GM18858 (cell line): Measurements from ENCODE around the gene HNMT.
"Not testable (repeated sequence)": the region's sequence is repeated elsewhere in the genome, so short reads cannot be mapped to it uniquely, and the experiment has no call there.

ENCODE experiments used
- ATAC-seq: cut with Tn5 transposase; IDR thresholded peaks from one replicate; pipeline ENCODE4 v1.9.1; 2021; ENCODE audit not compliant: unreplicated experiment

HNMT gene

DNA sequence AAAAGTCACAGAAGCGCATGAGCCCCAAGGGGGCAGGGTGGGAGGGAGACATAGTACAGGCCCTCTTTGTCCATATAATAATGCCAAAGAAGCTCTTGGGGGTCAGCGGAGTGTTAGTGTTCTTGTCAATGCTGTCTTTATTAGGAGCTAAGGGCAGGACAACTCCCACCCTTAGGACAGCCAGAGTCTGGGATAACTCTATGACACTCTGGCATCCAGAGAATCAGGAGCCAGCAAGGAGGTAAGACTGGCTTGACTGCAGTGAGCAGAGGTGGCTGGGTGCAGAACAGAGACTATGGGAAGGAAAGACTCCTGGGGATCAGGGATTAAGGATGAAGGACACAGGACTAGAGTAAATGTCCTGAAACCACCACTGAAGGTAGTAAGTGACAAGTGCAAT is 19.0 kb upstream of the HNMT start:
- ATAC-seq = no peak

DNA sequence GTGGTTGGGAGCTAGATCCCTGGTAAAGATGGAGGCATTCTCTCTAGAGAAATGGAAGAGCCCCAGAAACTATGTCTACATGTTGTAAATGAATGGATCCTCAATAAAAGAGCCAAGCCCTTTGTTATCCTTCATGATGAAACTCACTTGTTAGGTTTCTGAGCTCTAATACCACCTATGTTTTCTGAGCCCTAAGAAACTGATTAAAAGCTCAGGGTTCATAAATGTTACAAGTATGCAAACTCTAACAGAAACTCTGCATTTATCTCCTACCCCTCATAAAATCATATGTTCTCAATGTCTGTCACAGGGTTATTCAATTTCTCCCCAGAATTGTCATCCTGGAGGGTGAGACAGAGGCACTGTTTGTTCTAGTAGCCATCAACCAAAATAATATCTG is 18.0 kb upstream of the HNMT start:
- ATAC-seq = no peak

DNA sequence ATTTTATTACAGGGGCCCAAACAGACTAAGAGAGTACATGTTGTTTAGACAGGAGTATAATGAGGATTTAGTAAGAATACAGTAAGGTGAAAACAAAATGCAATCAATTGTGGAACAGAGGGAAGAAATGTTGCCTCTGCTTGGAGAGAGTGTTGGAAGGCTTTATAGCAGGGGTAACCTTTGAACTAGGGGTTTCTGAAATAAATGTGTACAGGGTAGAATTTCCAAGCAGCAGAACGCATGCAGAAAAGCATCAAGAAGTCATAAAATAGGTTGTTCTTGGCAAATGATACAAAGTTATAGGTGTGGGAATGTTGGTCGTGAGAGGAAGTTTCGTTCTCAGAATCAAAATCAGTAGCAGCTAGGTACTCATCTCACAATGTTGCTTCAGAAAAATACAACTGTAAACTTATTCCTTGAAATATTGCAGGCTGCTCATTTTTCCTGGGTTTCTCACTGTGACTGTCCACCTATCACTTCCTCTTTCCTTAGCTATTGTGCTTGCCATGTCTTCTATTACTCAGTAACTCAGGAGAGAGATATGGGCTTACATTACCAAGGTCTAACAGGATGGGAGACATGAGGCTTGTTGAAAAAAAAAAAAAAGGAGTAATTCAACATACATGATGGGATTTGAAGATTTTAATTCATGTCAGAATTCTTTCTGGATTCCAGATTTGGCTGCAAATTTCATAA is 17.1 kb upstream of the HNMT start:
- ATAC-seq = no peak

DNA sequence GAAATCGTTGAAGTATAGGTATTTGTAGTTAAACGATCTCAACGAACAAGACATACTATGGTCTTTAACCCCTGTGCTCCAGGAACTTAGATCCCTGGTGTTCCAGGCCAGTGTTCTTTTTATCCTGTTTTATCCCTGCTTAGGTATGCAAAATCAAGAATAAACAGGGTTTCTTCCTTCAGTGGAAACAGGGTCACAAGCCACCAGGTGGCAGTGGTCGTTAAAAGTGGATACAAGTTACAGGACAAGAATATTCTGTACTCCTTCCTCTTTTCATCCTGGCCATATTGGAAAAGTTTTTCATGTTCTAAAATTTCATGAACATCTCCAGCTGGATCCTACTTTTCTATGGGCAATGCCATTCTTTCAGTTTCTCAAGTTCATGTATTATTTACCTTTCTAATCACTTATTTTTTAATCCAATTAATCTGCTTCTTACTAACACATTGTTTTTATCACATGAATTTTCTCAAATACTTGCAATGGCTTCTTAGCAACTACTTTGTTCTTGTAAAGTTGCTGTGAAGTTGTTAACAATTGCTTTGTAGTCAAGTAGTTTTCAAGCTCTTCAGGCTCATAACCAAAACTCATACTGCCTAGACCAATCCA is 16.4 kb upstream of the HNMT start:
- no peak for ATAC-seq

DNA sequence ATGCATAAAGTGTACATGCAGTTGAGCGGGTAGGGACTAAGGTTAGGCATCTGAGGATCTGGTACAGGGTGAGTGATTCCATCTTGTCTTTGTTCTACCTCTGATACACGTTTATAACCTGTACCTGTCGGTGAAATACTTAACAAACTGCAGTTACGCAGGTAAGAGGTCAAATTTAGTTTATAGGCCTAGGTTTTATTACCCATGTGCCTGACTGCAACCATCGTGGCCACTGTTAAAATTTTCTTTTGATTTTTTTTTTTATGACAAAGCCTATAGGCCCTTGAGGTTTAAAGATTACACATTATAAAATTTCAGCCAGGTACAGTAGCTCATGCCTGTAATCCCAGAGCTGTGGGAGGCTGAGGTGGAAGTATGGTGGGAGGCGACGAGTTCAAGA is 15.4 kb upstream of the HNMT start:
- no peak for ATAC-seq

DNA sequence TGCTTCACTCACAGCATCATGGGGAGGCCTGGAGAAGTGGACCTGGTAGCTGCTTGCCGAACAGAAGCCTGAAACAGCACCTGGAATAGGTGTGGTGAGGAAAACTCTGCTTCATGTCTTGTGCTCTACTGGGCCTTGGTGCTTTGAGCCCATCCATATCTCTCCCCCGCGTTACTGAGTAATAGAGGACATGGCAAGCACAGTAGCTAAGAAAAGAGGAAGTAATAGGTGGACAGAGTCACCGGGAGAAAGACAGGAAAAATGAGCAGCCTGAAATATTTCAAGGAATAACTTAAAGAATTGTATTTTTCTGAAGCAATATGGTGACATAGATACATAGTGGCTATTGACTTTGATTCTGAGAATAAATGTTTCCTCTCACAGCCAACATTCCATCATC is 14.0 kb upstream of the HNMT start:
- no peak for ATAC-seq

DNA sequence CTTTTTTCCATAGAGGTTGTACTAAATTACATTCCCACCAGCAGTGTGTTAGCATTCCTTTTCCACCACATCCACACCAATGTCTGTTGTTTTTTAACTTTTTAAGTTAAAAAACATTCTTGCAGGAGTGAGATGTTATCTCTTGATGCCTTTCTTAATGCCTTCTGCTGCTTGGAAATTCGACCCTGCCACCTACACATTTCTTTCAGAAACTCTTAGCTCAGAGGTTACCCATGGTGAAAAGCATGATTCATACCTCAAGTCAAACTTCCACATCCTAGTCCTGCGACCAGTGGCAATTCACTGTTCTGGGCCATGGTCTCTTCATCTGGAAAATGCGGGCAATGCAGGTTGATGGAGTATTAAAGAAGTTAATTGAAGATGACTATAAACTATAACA is 12.7 kb upstream of the HNMT start:
- no peak for ATAC-seq

DNA sequence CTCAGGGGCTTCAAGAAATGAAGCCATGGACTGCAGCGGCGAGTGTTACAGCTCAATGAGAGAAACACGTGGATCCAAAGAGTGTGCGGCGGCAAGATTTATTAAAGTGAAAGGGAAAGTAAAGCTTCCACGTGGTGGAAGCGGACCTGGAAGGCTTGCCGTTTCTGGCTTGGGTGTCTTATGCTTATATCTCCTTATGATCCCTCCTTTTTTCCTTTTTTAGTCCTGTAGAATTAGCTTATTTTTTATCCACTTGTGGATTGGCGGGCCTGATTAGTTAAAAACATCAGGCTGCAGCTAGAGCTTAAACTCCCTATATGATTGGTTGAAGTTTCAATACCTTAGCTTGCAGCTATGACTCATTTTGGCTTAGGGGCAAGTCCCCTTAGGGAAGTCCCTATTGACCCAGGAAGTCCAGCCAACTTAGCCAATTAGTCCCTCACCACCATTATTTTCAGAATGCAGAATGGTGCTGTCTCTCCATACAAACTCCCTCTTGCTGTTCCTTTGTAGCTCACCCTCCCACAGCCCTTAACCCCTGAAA is 11.6 kb upstream of the HNMT start:
- peak; percentile 36 for ATAC-seq

DNA sequence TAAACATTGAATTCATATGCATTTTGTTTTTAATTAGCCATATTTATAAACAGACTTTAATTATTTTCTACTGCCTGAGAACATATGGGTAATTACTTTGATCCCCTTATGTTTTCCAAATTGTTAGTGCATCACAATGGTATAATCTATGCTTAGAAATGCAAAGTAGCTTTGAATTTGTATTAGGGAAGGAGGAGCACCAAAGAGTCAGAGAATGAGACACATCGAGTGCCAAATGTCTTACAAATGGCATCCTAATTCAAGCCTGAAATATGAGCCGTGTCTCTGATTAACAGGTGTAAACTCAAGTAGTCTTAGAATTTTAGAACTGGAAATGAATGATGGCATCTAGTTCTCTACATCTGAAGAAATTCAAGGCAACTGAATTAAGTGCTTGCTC is 8.7 kb upstream of the HNMT start:
- no peak for ATAC-seq

DNA sequence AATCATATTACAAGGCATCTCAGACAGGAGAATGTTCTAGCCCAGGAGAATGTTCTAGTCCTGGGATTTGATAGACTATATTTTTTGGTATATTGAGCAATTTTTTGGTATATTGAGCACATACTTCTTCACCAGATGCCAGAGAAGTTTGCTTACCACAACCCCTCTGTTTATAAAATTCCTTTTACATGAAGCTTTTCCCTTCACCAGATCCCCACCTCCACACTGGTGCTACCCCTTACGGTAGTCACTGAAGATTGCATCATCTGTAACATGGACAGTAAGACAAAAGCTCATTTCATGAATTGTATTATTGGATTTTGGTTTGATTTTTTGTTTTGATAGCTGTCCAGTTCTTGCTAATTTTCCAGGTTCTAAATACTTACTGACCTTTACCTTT is 7.2 kb upstream of the HNMT start:
- no peak for ATAC-seq

DNA sequence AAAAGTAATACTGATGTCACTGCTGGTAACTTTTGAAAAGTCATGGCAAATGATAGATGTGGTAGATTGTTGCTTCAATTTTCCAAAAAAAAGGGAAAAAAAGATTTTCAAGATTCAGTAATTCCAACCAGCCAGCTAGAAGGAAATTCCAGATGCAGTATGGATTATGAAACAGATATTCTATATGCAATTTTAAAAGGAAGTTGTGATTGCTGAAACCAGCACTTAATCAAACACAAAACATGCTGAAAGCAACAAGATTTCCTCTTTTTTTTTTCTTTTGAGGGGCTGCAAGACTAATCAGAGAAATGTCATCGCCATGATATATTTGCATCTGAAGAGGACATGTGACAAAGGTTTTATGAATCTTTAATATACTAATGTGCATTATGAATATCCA is 5.1 kb upstream of the HNMT start:
- no peak for ATAC-seq

DNA sequence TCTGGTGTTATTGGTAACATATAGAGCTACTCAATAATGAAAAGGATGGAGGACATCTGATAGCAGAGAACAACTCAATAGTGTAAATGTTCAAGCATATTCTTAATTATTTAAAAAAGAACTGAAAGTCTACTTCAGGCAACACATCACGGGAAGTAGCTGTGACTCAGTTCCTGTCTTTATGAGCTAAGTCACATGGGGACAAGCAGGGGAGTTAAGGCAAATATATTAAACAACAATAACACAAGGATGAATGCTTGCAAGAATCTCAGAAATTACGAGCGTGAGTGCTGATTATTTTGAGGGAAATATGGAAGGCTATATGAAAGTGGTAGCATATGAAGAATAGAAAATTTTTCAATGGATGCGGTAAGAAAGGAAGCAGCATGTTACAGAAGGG is 4.0 kb upstream of the HNMT start:
- ATAC-seq = no peak

DNA sequence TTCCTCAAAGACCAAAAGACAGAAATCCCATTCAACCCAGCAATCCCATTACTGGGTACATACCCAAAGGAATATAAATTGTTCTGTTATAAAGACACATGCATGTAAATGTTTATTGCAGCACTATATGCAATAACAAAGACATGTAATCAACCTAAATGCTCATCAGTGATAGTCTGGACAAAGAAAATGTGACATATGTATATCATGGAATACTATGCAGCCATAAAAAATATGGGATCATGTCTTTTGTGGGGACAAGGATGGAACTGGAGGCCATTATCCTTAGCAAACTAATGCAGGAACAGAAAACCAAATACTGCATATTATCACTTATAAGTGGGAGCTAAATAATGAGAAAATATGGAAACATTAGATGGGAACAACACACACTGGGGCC is 2.7 kb upstream of the HNMT start:
- no peak for ATAC-seq

DNA sequence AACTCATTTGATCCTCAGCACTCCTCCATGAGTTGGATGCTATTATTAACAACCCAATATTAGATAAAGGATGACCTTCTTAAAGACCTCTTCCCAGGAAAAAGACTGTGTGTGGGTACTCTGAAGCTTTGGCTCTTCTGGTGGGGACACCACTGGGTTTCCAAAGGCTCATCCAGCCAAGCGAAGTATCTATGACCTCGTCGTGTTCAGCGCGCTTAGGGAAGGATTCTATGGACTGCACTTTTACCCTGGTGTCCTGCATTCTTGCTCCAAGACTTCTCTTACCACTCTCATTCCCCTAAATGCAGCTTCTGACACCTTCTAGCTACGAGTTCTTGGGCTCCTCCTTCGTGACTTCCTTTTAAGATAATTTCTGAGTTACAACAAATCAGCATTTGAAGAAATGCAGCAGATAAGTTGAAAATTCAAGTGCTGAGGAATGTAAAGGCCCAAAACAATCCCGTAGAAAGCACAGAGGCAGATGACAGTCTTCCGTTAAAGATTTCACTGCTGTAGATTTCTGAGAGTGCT is 673 bp upstream of the HNMT start:
- ATAC-seq = no peak

DNA sequence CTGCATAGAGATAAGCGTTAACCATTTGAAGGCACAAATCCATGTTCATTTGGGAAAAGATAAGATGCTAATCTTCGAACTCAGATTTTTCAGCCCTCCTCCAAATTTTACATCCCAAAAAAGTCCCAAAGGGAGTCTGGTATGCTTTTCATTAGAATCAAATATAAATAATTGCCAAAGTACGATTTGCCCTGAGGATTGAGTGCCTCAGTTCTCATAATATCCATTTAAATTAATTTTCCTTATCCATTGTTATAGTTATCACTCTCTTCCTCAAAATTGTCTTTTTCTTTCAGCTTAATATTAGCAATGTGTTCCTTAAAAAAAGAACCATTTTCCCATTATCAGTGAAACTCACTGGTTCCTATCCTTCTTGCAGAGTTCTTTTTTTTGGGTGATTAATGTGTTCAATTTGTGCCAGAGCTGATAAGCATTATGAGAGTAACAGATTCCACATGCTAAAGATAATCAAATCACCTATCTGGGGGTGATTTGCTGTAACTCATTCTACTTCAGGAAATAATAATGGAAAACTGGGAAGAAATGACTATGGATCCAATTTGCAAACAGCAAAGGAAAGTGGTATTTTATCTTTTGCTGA is 686 bp downstream of the HNMT start:
- ATAC-seq = no peak

DNA sequence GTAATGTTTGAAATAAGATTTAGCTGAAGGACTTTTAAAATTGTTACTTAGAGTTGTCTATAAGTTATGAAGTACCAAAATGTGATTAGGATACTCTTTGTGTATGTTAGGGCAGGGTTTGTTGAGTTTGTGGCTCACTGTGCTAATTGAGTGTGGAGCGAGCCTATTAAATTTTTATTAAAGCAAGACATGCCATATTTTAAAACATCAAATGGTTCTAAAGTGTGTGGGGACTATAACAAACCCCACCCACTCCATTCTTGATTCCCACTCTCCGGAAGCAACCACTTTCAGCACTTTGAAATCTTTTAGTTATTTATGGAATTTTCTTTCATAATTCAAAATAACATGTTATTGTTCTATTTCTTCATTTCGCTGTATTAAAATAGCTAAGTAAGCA is 1.8 kb downstream of the HNMT start:
- ATAC-seq = no peak

DNA sequence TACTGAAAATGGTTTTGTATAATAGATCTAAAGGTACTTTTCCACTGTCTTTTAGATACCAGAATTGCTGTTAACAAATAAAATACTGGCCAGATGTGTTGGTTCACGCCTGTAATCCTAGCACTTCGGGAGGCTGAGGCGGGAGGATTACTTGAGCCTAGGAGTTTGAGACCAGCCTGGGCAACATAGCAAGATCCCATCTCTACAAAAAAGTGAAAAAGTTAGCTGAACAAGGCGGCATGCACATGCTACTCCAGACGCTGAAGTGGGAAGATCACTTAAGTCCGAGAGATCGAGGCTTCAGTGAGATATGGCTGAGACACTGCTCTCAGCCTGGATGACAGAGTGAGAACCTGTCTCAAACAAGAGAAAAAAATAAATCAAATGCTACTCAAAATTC is 2.8 kb downstream of the HNMT start:
- ATAC-seq = no peak

DNA sequence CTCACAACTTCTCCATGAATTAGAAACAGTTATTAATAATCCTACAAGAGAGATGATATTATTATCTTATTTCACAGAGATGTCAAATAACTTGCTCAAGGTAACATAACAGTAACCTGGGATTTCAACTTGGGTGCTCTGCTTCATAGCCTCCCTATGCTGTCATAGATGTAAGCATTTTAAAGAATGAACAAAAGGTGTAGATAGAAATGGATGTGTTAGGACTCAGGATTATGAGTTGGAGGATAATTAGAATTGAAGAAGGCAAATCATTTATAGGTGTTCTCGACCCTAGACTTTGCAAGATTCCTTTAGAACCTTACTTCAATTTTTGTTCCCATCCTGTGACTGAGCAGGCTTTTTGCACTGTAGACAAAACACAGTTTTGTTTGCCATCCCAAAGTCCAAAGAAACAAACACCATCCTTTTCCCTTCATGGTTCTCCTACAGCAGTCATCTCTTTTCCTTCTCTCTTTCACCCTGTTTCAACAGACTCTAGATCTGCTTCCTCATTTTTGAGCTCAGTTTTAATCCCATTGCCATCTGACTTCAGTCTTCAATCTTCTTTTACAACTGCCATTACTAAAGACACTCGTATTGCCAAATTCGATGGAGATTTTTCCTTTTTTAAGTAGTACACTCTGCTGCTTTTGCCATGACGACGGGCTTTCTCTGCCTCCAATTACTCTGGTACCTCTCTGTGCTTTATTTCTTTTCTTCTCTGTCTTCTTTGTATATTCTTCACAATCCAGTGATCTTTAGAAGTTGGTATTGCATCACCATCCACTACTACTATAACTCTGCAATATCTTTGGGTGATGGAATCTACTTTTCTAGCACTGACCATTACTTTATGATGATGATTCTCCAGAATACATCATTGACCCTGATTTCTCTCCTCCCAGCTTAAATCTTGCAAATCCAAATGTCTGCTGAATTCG is 4.5 kb downstream of the HNMT start:
- ATAC-seq = no peak

DNA sequence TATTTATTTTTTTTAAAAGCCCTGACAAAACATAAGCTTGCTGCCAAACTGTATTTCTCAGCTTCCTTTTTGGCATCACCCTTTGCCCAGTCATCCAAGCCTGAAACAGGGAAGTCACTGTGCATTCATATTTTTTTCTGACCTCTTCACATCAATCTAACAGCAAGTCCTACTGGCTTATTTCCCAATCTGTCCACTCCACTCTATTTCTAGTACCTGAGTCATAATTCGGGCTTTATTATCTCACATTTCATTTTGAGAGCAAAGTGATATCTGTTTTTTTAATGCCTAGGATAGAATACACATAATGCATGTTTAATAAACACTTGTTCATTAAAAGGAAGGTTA is 5.1 kb downstream of the HNMT start:
- ATAC-seq = no peak

DNA sequence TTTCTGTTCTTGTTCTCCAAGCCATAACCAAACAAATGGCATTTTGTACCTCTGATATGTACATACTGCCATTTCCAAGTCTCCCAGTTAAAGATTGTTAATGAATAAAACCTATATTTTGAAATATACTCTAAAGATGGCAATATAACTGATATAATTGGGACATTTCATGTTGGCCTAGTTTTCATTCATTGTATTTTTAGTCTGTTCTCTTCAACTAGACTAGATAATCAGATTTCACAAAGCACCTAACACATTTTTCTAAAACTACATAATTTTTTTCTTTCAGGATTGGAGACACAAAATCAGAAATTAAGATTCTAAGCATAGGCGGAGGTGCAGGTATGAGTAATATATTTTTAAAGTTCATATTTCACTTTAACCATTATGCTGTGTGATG is 5.6 kb downstream of the HNMT start:
- no peak for ATAC-seq

DNA sequence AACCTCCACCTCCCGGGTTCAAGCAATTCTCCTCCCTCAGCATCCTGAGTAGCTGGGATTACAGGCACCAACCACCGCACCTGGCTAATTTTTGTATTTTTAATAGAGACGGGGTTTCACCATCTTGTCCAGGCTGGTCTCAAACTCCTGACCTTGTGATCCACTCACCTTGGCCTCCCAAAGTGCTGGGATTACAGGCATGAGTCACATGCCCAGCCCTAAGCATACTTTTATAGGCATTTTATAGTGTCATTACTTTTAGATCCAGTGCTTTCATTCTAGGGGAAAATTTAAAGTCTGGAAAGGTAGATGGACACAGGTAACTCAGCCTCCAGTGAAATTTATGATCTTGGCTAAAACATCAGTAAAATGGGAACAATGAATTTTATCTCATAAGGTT is 7.0 kb downstream of the HNMT start:
- not testable (repeated sequence) for ATAC-seq
